ENCODE measurements around the gene TLNRD1. TPM values are rescaled to one million over a fixed set of nuclear protein-coding genes. Genes with fewer than 3 reads are reported as not detected.

Gene TLNRD1
- total RNA-seq, 6 donors from 2014 or later: 23.0 to 55.7 (median 36.0) TPM

DNA sequence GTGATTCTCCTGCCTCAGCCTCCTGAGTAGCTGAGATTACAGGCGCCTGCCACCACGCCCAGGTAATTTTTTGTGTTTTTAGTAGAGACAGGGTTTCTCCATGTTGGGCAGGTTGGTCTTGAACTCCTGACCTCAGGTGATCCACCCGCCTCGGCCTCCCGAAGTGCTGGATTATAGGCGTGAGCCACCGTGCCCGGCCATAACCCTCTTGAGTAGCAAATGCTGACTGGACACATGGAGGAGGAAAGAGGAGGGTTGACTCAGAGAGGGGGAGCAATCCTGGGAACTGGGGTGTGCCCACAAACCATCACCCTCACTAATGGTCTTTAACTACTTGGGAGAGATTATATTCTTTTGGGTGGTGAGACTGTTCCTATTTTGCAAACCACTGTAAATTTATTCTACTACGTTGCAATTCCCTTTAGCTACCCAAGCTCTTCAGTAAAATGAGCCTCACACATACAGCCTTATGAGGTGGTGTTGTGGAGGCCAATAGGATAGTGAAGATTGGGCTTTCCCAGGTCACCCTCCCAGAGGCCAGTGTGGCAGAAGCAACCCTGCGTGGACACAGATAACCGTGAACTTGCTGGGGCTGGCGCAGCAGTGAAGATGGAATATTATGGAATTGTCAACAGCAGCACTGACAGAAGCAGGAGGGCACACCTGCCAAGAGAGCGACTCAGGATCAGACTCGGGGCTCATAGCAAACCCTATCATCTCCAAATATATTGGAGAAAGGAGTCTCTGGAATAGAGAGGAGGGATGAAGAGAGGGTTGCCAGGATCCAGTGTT is 37.4 kb downstream of the TLNRD1 start:
- TF ChIP-seq POLR2A (IDR thresholded peaks at IDR 0.05) (no peak), EP300 (IDR thresholded peaks at IDR 0.05) (no peak), POLR2AphosphoS5 (IDR thresholded peaks at IDR 0.05) (no peak)
- TF ChIP-seq, protein P1, sequence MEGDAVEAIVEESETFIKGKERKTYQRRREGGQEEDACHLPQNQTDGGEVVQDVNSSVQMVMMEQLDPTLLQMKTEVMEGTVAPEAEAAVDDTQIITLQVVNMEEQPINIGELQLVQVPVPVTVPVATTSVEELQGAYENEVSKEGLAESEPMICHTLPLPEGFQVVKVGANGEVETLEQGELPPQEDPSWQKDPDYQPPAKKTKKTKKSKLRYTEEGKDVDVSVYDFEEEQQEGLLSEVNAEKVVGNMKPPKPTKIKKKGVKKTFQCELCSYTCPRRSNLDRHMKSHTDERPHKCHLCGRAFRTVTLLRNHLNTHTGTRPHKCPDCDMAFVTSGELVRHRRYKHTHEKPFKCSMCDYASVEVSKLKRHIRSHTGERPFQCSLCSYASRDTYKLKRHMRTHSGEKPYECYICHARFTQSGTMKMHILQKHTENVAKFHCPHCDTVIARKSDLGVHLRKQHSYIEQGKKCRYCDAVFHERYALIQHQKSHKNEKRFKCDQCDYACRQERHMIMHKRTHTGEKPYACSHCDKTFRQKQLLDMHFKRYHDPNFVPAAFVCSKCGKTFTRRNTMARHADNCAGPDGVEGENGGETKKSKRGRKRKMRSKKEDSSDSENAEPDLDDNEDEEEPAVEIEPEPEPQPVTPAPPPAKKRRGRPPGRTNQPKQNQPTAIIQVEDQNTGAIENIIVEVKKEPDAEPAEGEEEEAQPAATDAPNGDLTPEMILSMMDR (IDR thresholded peaks at IDR 0.05): no peak
- 95% methylated on average over 14 of the region's 14 CpGs for WGBS, 2 donors

DNA sequence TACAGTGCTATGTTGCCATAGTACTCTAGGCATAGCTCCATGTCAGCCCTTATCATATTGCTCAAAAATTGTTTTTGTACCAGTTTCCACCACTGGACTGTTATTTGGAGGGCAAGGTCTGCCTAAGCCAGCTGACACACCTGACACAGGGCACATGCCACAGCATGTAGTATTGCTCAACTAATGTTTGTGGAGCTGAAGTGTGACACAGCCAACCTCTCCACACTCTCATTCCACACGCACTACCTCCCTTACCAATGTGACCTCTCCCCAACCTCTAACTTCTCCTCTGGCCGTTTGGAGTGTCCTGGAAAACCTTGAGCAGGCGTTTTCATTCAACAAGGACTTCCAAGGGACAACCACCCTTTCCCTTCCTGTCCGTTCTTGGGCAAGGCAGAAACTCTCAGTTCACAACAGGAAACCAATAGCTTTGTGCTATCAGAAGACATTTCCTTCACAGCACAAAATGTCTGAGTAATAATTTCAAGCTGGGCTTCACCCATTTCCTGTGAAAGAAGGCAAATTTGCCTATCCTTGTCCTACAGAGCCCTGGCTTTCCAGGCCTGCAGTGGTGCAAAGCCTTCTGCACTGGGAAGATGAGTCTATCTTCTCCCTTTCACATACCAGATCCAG is 38.4 kb downstream of the TLNRD1 start:
- peak in 1 of 2 donors; percentile 85 for ATAC-seq (ENCODE audit: low FRiP score in 2 of 2)

More for the DNA sequence above, 37.4 kb downstream of the TLNRD1 start:
- no peak overlapping the region for H3K4me3 ChIP-seq
- peaks cover 18 to 40% (median 24%) of the 10 kb centered on the region in 4 donors for H3K4me1 ChIP-seq
- H3K27me3 ChIP-seq: no peaks in the 10 kb centered on the region
- ATAC-seq (ENCODE audit: low FRiP score in 2 of 2): no peak
- H3K9me3 ChIP-seq: no peaks in the 10 kb centered on the region
- no peak for DNase-seq
- no peaks in the 10 kb centered on the region for H3K36me3 ChIP-seq
- H3K27ac ChIP-seq: peak overlapping the region; percentile 25 to 76 (median 48)

DNA sequence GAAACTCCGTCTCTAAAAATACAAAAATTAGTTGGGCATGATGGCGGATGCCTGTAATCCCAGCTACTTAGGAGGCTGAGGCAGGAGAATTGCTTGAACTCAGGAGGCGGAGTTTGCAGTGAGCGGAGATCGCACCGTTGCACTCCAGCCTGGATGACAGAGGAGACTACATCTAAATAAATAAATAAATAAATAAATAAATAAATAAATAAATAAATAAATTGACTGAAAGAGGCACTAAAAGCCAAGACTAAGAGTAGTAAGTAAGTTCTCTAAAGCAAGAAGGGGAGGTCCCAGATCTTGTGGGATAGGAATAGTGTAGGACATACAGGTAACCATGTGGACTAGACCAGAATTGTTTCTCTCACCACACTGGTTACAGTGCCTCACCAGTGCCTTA is 40.0 kb downstream of the TLNRD1 start:
- Histone ChIP-seq H3K4me1 (peaks cover 18 to 30% (median 23%) of the 10 kb centered on the region in 4 donors), H3K36me3 (no peaks in the 10 kb centered on the region), H3K27me3 (no peaks in the 10 kb centered on the region), H3K9me3 (no peaks in the 10 kb centered on the region), H3K4me3 (no peak overlapping the region), H3K27ac (no peak overlapping the region)
- DNase-seq (no peak), ATAC-seq (ENCODE audit: low FRiP score in 2 of 2) (no peak)
- no peak for TF ChIP-seq EP300 (IDR thresholded peaks at IDR 0.05)
- TF ChIP-seq POLR2A (IDR thresholded peaks at IDR 0.05): no peak
- TF ChIP-seq, protein P1 (IDR thresholded peaks at IDR 0.05): no peak
- no peak for TF ChIP-seq POLR2AphosphoS5 (IDR thresholded peaks at IDR 0.05)
- 81 to 100% methylated on average over 6 of the region's 6 CpGs for WGBS, 2 donors

More for the DNA sequence above, 38.4 kb downstream of the TLNRD1 start:
- 21% methylated on average over 4 of the region's 4 CpGs for WGBS, 2 donors
- Histone ChIP-seq H3K4me1 (peaks cover 18 to 31% (median 23%) of the 10 kb centered on the region in 4 donors), H3K27me3 (no peaks in the 10 kb centered on the region), H3K9me3 (no peaks in the 10 kb centered on the region), H3K27ac (peak overlapping the region; percentile 32 to 76 (median 58)), H3K4me3 (no peak overlapping the region), H3K36me3 (no peaks in the 10 kb centered on the region)
- TF ChIP-seq EP300 (IDR thresholded peaks at IDR 0.05): peak in 2 of 4 donors; percentile 55 to 81
- TF ChIP-seq, protein P1 (IDR thresholded peaks at IDR 0.05): no peak
- TF ChIP-seq POLR2A (IDR thresholded peaks at IDR 0.05): no peak
- peak; percentile 72 to 77 for TF ChIP-seq POLR2AphosphoS5 (IDR thresholded peaks at IDR 0.05)
- peak in 1 of 2 donors; percentile 50 for DNase-seq

DNA sequence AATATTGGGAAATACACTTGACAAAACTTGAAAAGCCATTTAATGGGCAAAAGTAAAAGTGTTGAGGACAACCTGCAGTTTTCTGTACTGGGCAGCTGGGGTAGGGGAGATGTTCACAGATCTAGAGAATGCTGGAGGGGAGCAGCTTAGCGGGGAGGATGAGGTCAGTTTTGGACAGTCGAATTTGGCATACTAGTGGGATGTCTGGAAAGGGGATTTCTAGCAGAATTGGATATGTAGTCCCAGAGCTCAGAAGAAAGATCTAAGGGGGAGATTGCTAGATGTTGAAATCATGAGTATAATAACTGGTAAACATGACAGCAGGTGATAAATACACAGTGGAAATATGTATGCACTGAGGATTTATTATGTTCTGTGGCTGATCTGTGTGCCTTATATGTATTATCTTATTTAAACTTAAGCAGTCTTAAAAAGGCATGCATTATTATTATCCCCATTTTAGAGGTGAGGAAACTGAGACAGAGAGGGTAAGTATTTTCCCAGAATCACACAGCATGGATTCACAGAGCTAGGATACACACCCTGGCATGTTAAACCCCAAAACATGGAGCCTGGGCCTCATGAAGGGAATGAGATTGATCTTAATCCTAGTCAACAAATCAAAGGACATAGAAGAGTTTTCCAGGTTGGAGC is 42.7 kb downstream of the TLNRD1 start:
- DNase-seq: no peak
- Histone ChIP-seq H3K4me3 (no peak overlapping the region), H3K27ac (no peak overlapping the region), H3K36me3 (no peaks in the 10 kb centered on the region), H3K4me1 (peaks cover 9 to 22% (median 17%) of the 10 kb centered on the region in 4 donors), H3K27me3 (no peaks in the 10 kb centered on the region), H3K9me3 (no peaks in the 10 kb centered on the region)
- ATAC-seq (ENCODE audit: low FRiP score in 2 of 2): no peak
- TF ChIP-seq POLR2AphosphoS5 (IDR thresholded peaks at IDR 0.05) (no peak), EP300 (IDR thresholded peaks at IDR 0.05) (no peak), POLR2A (IDR thresholded peaks at IDR 0.05) (no peak)
- TF ChIP-seq, protein P1 (IDR thresholded peaks at IDR 0.05): no peak
- 87 to 90% methylated on average over 2 of the region's 2 CpGs for WGBS, 2 donors

All from upper lobe of left lung (tissue), 6 donors.